GM19397 (cell line): ENCODE results near the gene LRRC8D.

Experiments
- ATAC-seq: cut with Tn5 transposase; IDR thresholded peaks from one replicate; pipeline ENCODE4 v1.9.1; 2021; ENCODE audit warnings: mild to moderate bottlenecking, moderate library complexity; ENCODE audit not compliant: unreplicated experiment

LRRC8D gene

DNA sequence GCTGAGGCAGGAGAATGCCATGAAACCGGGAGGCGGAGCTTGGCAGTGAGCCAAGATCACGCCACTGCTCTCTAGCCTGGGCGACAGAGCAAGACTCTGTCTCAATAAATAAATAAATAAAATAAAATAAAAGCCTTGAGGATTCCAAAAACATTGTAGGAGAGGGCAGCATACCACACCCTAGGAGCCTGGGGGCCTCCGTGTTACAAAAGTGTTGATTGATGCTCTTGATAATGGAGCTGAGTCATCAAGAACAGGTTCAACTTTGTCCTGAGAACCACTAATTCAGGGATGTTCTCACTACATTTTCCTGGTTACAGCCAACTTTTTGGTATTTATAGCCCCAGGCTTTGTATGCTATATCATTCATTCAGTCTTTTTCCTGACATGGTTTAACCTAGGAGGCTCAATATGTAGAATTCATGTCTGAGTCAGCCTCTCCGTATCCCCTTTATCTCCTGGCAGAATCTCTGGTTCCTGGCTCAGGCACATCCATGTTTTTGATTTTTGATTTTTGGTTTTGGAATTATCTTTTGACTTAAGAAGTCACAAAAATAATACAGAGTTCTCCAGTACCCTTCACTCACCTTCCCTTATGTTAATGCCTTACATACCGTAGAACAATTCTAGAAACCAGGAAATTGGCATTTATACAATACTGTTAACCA is 69.4 kb downstream of the LRRC8D start:
- ATAC-seq = no peak

DNA sequence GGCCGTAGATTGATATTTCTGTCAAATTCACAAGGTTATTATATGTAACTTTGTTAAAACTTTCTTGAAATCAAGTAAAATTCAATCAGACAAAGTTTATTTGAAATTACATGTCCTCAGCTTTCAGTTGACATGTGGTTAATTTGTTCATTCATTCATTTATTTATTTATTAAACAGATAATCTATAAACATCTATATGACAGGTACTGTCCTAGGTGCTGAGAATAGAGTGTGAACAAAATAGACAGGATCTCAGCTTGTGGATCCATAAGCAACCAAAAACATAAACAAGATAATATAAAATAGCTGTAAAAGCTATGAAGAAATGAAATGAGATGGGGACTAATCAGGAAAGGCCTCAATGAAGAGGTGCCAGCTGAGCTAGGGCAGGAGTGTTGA is 72.0 kb downstream of the LRRC8D start:
- no peak for ATAC-seq

DNA sequence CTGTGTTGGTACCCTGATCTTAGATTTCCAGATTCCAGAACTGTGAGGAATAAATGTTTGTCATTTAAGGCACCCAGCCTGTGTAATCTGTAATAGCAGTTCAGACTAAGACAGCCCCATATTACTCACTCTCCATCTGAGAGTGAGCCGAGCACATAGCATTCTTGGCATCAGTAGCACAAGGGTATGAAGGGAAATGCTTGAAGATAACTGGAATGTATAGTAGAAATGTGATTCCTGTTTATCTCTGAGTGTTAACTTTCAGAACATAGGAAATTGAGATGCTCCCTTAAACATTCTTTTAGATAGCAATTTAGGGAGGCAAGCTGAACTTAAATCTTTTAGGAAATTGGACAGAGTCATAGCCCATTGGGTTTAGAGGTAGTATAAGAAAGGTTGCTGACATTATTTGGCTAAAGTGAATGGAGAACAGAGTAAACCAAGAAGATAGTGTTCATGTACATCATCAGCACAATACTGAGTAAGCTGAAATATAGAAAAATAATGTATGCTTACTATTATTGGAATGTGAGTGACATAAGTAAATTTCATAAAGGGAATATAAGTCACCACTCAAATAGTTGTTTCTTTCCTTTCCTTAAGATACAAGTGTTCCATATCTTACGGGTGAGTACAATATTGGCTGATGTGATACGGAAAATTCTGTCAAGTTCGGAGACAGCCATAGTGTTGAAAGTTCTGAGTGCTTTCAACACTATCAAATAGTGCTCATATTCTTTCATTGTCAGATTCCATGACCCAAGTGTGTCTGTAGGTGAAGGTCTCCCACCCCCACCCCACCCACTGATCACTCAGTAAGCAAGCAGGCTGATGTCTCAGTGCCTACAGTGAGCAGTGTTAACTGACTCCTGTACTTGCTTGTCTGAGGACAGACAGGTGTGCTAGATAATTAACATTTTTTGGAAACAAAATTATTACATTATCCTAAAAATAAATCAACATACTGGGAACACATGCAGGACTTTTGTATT is 73.7 kb downstream of the LRRC8D start:
- no peak for ATAC-seq

- no peak for ATAC-seq
Observed at GRCh38 chr1:89896105-89896942, 75.5 kb downstream of the LRRC8D start.

GRCh38 chr1:89897347-89898133 is 76.7 kb downstream of the LRRC8D start:
- no peak for ATAC-seq

DNA sequence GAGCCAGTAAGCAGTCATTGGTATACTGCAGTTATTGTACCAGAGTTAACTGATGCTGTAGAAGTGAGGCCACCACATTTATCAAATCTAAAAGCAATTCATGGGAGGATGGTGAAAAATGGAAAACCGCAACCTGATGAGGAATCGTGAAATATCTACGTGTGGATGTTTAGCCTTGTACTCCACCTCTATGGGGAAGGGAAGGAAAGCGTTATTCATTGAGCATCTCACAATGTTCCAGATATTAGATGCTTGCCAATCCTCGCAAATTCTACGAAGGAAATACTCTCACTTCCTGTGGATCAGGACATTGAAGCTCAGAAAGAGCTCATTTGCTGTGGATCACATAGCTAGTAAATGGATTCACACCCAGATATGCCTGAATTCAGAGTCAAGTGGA is 77.3 kb downstream of the LRRC8D start:
- no peak for ATAC-seq

- ATAC-seq = no peak
Observed at GRCh38 chr1:89898695-89899470, 78.1 kb downstream of the LRRC8D start.

DNA sequence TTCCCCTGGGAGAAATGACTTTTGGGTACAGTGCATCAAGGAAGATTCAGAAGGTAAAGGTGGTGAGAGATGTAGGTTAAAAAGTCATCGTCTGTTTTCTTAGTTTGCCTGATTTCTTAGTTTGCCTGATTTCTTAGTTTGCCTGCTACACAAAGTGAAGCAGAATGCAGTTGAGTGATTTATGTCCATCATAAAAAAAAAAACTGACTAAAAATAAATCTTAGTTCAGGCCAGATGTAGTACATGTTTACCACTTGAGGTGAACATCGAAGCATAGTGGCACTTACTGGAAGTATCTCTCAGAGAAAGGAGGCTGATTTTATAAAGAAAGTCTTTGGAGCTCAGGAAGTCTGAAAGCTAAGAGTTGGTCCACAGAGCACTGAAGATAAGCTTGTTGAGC is 79.5 kb downstream of the LRRC8D start:
- ATAC-seq = no peak

GRCh38 chr1:89900791-89901708 is 80.2 kb downstream of the LRRC8D start:
- no peak for ATAC-seq

- ATAC-seq = no peak
Observed at GRCh38 chr1:89901957-89902669, 81.3 kb downstream of the LRRC8D start.

DNA sequence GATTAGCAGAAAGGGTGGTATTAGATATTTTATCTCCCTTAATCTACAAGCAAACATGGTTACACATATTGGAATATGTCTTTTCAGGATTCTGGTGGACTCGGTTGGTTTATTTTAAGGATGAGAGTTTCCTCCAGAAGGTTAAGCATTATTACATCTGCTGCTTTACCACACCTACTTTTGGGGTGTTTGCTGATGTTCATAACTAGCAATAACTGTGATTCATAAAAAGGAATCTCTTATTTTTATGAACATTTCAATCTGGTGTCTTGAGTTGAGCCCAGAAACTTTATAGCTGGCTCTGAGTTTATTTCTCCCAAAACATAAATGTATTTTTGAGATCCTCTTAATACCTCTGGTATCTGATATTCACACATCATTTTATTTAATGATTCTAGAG is 82.7 kb downstream of the LRRC8D start:
- ATAC-seq = no peak

- ATAC-seq = no peak
Observed at GRCh38 chr1:89904219-89904980, 83.6 kb downstream of the LRRC8D start.

- ATAC-seq = no peak
Observed at GRCh38 chr1:89905395-89906058, 84.7 kb downstream of the LRRC8D start.

DNA sequence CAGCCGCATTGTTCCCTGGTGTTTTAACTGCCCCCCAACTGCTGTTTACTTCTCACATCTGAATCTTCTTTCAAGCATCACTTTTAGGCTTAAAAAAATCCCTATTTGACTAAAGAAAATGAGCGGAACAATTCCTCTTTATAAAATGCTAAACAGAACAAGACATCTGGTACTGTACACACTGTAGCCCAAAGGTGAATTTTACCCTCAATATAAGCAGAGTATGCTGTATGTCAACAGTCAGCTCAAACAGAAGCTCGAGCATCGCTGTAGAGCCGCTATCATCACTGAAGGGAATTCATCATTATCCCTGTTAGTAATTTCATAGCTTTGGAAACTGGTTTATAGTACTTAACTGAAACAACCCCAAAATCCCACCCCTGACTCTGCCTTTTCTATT is 85.3 kb downstream of the LRRC8D start:
- ATAC-seq = no peak

DNA sequence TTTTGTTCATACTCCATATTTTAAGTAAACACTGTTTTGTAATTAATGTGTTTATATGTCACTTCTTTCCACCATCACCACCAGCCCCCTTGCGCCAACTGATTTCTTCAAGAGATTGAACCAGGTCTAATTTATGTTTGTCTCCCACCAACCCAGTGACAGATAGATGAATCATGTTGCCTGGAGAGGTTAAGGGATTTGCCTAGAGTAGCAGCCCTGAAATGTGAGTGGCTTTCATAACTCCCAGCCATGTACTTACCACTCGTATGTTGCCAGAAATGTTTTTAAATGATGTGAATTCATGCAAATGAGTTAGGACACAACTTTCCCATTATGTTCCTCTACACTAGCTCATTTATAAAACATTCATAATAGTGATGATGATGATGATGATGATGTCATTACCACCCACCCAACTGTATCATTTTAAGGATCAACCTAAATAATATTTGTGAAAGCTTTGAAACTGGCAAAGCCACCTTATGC is 86.9 kb downstream of the LRRC8D start:
- ATAC-seq = no peak

GRCh38 chr1:89908273-89908671 is 87.4 kb downstream of the LRRC8D start:
- ATAC-seq = no peak
